K562 (cell line): ENCODE data around the gene UIMC1. TPM values are rescaled to one million over a fixed set of nuclear protein-coding genes. Genes with fewer than 3 reads are reported as not detected.

Source experiments
- ATAC-seq: fragments of 200-7000 bp; cut with Tn5 transposase; 3 replicates; pipeline ENCODE4 v1.9.1; 2020; ENCODE audit warnings: moderate library complexity
- BruUV-seq: library from RNA; stranded (reverse); fragments of 400-500 nt; replicated peaks from 2 replicates; lab custom pipeline; 2021; lab: Mats Ljungman, UMichigan
- CTCF ChIA-PET: fragments of 300-600 bp; formaldehyde crosslinking; extraction: SDS; loops from one replicate; lab custom pipeline; 2021; ENCODE audit warnings: low intra/inter-chr PET ratio; lab: Yijun Ruan, JAX
- POLR2A ChIA-PET: fragments of 300-600, 350-650 bp; sonication (Branson Sonifier 250); formaldehyde crosslinking; extraction: SDS; loops from one replicate; lab custom pipeline; 2021; ENCODE audit warnings: antibody characterized with exemption, inconsistent platforms; lab: Yijun Ruan, JAX
- DNase-seq, 4 experiments: peaks; one replicate each; pipeline versions ENCODE4 v3.0.0 to v3.0.0-alpha.2; 2011 to 2018; ENCODE audit warnings: low spot score in 3 of 4, mixed read lengths in 3 of 4; ENCODE audit errors: extremely low read depth in 1 of 4
- FAIRE-seq: peaks from 2 replicates; lab custom pipeline; 2011; peaks lifted over from hg19 to GRCh38; lab: Jason Lieb, UNC
- H2AFZ ChIP-seq: 2 replicates; pipeline ENCODE4 v1.6.0; 2011; ENCODE audit warnings: low read depth, low read length, control low read depth, inconsistent platforms
- H3K27ac ChIP-seq: fragments of 200-600 bp; 3 replicates; pipeline ENCODE4 v1.8.0; 2011; ENCODE audit warnings: low read depth, mild to moderate bottlenecking, control low read depth, inconsistent platforms, low read length, moderate library complexity, mixed read lengths; ENCODE audit errors: extremely low read depth
- H3K27me3 ChIP-seq, 2 experiments: fragments of 300-600 bp in 1 of 2; 2 replicates in 1 of 2; 3 replicates in 1 of 2; pipeline versions ENCODE4 v1.6.0 to v1.8.0; 2011; ENCODE audit warnings: inconsistent platforms in 2 of 2, low read length in 2 of 2, mild to moderate bottlenecking in 1 of 2, mixed read lengths in 1 of 2, moderate library complexity in 1 of 2; ENCODE audit not compliant: control insufficient read depth in 2 of 2, insufficient read depth in 2 of 2
- H3K36me3 ChIP-seq: fragments of 300-600 bp; 3 replicates; pipeline ENCODE4 v1.8.0; 2011; ENCODE audit warnings: mild to moderate bottlenecking, low read length, inconsistent platforms; ENCODE audit not compliant: control insufficient read depth, insufficient read depth
- H3K4me1 ChIP-seq, 2 experiments: fragments of 200-600 bp in 1 of 2; replicated peaks in 1 of 2; 2 replicates in 1 of 2; 3 replicates in 1 of 2; pipeline versions ENCODE4 v1.5.1 to v1.8.0; 2011; ENCODE audit warnings: inconsistent platforms in 2 of 2, low read length in 2 of 2, mild to moderate bottlenecking in 1 of 2, mixed read lengths in 1 of 2, moderate library complexity in 1 of 2; ENCODE audit not compliant: control insufficient read depth in 2 of 2, insufficient read depth in 2 of 2
- H3K4me2 ChIP-seq: 2 replicates; pipeline ENCODE4 v1.6.1; 2011; ENCODE audit warnings: low read length, control low read depth, inconsistent platforms, mixed read lengths; ENCODE audit not compliant: insufficient read depth
- H3K4me3 ChIP-seq: fragments of 200-600 bp; sonication (generic), shearing (Covaris generic); 2 replicates; pipeline ENCODE4 v1.5.1; 2016; ENCODE audit warnings: control low read depth, inconsistent platforms
- H3K79me2 ChIP-seq: fragments of 200-600 bp; 3 replicates; pipeline ENCODE4 v1.8.0; 2011; ENCODE audit warnings: low read length, inconsistent platforms; ENCODE audit not compliant: control insufficient read depth, insufficient read depth
- H3K9ac ChIP-seq, 2 experiments: 2 replicates each; pipeline versions ENCODE4 v1.6.0 to v1.6.1; 2011; ENCODE audit warnings: low read depth in 2 of 2, low read length in 2 of 2, control low read depth in 1 of 2, inconsistent platforms in 1 of 2, mild to moderate bottlenecking in 1 of 2, mixed read lengths in 1 of 2; ENCODE audit not compliant: insufficient read depth in 1 of 2
- H3K9me1 ChIP-seq: one replicate; pipeline ENCODE4 v1.6.0; 2011; ENCODE audit warnings: inconsistent platforms, mild to moderate bottlenecking, low read length, moderate library complexity; ENCODE audit not compliant: control insufficient read depth, insufficient read depth
- H3K9me3 ChIP-seq: replicated peaks from 2 replicates; pipeline ENCODE4 v1.5.1; 2011; ENCODE audit warnings: low read depth, low read length, inconsistent platforms; ENCODE audit not compliant: control insufficient read depth, insufficient read depth
- H4K20me1 ChIP-seq: replicated peaks from 2 replicates; pipeline ENCODE4 v1.6.1; 2011; ENCODE audit warnings: low read length, inconsistent platforms, mixed read lengths; ENCODE audit not compliant: control insufficient read depth, insufficient read depth
- CREB1 ChIP-seq, 2 experiments: sonication (generic) in 1 of 2; formaldehyde crosslinking in 1 of 2; IDR thresholded peaks; 2 replicates each; pipeline versions ENCODE4 v1.6.1 to v1.8.0; 2012 to 2022; ENCODE audit warnings: inconsistent platforms in 1 of 2, mild to moderate bottlenecking in 1 of 2, missing genetic modification reagents in 1 of 2, moderate library complexity in 1 of 2
- HDAC1 ChIP-seq, 2 experiments: fragments of 450-650 bp; IDR thresholded peaks; 2 replicates each; pipeline ENCODE4 v1.6.1; 2016 to 2017; ENCODE audit warnings: inconsistent platforms in 1 of 2, mild to moderate bottlenecking in 1 of 2, moderate library complexity in 1 of 2
- LCOR ChIP-seq: sonication (generic); formaldehyde crosslinking; IDR thresholded peaks from 2 replicates; pipeline ENCODE4 v1.8.0; 2022; ENCODE audit warnings: mild to moderate bottlenecking, missing genetic modification reagents
- NCOA1 ChIP-seq: fragments of 450-650 bp; IDR thresholded peaks from 2 replicates; pipeline ENCODE4 v1.6.1; 2016; ENCODE audit warnings: low read depth
- NEUROD1 ChIP-seq: fragments of 150-350 bp; IDR thresholded peaks from 2 replicates; pipeline ENCODE4 v1.6.1; 2014; ENCODE audit warnings: borderline replicate concordance, low read length, low read depth; ENCODE audit not compliant: partially characterized antibody
- NFIC ChIP-seq: fragments of 450-650 bp; IDR thresholded peaks from 2 replicates; pipeline ENCODE4 v1.6.1; 2017; ENCODE audit warnings: mild to moderate bottlenecking, inconsistent platforms
- SIRT6 ChIP-seq: IDR thresholded peaks from one replicate; pipeline ENCODE4 v1.6.1; 2012; ENCODE audit warnings: low read depth, mild to moderate bottlenecking, control low read depth, inconsistent platforms, low read length, moderate library complexity
- SIX5 ChIP-seq, 2 experiments: IDR thresholded peaks; 2 replicates each; pipeline ENCODE4 v1.6.1; 2011; ENCODE audit warnings: low read length in 2 of 2, borderline replicate concordance in 1 of 2, low read depth in 1 of 2, mild to moderate bottlenecking in 1 of 2, moderate library complexity in 1 of 2; ENCODE audit not compliant: insufficient read depth in 1 of 2
- SREBF1 ChIP-seq: fragments of 150-350 bp; IDR thresholded peaks from 2 replicates; pipeline ENCODE4 v1.6.1; 2014; ENCODE audit warnings: antibody characterized with exemption, low read depth, low read length, borderline replicate concordance
- YY1 ChIP-seq, 3 experiments: IDR thresholded peaks; 2 replicates each; pipeline ENCODE4 v1.6.1; 2011; ENCODE audit warnings: low read length in 2 of 3, mild to moderate bottlenecking in 2 of 3, moderate library complexity in 2 of 3, borderline replicate concordance in 1 of 3, control low read depth in 1 of 3, low read depth in 1 of 3; ENCODE audit not compliant: insufficient read depth in 3 of 3, insufficient replicate concordance in 2 of 3, control insufficient read depth in 1 of 3, insufficient read length in 1 of 3; ENCODE audit errors: extremely low read depth in 1 of 3
- ZNF143 ChIP-seq: sonication (generic); formaldehyde crosslinking; IDR thresholded peaks from 2 replicates; pipeline ENCODE4 v1.9.0; 2022; ENCODE audit warnings: mild to moderate bottlenecking, missing genetic modification reagents
- ZNF24 ChIP-seq: fragments of 450-650 bp; IDR thresholded peaks from 2 replicates; pipeline ENCODE4 v1.6.1; 2016
- ZSCAN32 ChIP-seq: fragments of 450-650 bp; formaldehyde crosslinking; IDR thresholded peaks from 2 replicates; pipeline ENCODE4 v1.4.0; 2020; ENCODE audit warnings: mild to moderate bottlenecking, moderate library complexity
- in situ Hi-C: fragments of 300-500 bp; cut with MboI; formaldehyde crosslinking; loops from 4 replicates; pipeline ENCODE4 v1.15.0; 2018; ENCODE audit warnings: inconsistent platforms, mixed read lengths
- intact Hi-C: fragments of 100-400 bp; cut with micrococcal nuclease; formaldehyde crosslinking; loops from 2 replicates; pipeline ENCODE4 v1.14.2; 2022
- polyA plus RNA-seq, 8 experiments: library from polyadenylated mRNA; depleted of rRNA in 4 of 8; stranded (reverse) in 5 of 8; unstranded in 3 of 8; fragments of >200 nt; fragmentation: Nextera tagmentation in 2 of 8; fragmentation: Illumina TruSeq in 1 of 8; extraction: Ambion mirVana in 2 of 8; extraction: Trizol in 1 of 8; gene quantifications; 2 replicates each; pipeline versions ENCODE4 v1.2.1 to v1.2.3, GENCODE V29; 2011 to 2014; ENCODE audit warnings: inconsistent platforms in 1 of 8, missing spikeins in 1 of 8
- total RNA-seq, 7 experiments: library from RNA; depleted of rRNA in 6 of 7; stranded (reverse); fragments of >200 nt in 6 of 7; fragmentation: Illumina TruSeq in 2 of 7; extraction: Trizol in 2 of 7; gene quantifications; 2 replicates each; pipeline versions ENCODE4 v1.2.1 to v1.2.3, GENCODE V29; 2011 to 2021; ENCODE audit warnings: low replicate concordance in 1 of 7
- TF ChIP-seq, protein P1 (sequence below): sonication (generic); formaldehyde crosslinking; IDR thresholded peaks from 2 replicates; pipeline ENCODE4 v1.4.0; 2020; ENCODE audit warnings: mild to moderate bottlenecking, missing genetic modification reagents
- TF ChIP-seq, protein P2 (sequence below): sonication (generic); formaldehyde crosslinking; IDR thresholded peaks from 2 replicates; pipeline ENCODE4 v1.8.1; 2022; ENCODE audit warnings: missing genetic modification reagents

The UIMC1 gene
- total and polyA plus RNA-seq, 9 of the 15 experiments (the other 6 are each of a cell fraction or from before 2014, with no cell fraction given), result 14.9 to 51.7 (median 36.8) TPM

DNA sequence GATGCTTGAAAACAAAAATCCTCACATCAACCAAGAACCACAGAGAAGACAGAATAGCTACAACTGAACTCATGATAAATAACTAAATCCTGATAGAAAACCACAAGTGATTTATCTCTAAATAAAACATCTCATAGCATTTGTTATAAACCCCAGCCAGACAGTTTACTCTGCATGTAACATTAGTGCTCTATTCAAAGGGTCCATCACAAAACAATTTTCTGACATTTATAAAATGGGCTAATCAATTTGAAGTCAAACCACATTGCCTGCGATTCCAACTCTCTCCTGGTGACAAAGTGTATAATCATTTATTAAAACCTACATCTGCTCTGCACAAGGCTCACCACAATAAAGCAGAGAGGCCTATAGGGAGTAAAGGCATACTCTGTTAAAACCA, 49.8 kb downstream of the UIMC1 start (continued):
- TF ChIP-seq, protein P1, sequence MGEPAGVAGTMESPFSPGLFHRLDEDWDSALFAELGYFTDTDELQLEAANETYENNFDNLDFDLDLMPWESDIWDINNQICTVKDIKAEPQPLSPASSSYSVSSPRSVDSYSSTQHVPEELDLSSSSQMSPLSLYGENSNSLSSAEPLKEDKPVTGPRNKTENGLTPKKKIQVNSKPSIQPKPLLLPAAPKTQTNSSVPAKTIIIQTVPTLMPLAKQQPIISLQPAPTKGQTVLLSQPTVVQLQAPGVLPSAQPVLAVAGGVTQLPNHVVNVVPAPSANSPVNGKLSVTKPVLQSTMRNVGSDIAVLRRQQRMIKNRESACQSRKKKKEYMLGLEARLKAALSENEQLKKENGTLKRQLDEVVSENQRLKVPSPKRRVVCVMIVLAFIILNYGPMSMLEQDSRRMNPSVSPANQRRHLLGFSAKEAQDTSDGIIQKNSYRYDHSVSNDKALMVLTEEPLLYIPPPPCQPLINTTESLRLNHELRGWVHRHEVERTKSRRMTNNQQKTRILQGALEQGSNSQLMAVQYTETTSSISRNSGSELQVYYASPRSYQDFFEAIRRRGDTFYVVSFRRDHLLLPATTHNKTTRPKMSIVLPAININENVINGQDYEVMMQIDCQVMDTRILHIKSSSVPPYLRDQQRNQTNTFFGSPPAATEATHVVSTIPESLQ (CRISPR knock-in tag), result no peak
- TF ChIP-seq SREBF1 (no peak), HDAC1 (IDR thresholded peaks at IDR 0.05) (no peak), ZSCAN32 (no peak), LCOR (no peak)

DNA sequence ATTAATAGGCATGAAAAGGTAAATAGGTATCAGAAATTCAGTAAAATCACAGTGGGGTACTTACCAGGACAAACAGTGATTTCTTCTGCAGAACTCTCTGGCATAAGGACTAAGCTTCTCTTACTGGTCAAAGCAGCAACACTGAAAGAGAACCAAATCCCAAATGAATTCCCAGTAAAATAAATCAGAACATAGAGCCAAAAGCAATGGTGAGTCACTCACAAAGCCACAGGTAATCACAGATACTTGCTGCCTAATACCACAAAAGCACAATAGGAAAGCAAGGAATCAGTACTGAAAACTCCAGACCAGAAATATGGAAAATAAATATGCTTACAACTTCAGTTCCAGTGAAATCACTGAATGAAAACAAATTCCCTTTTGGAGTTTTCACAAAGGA, 50.7 kb downstream of the UIMC1 start:
- POLR2A ChIA-PET, result no interaction called here
- H3K27me3 ChIP-seq, result no peaks in the 10 kb centered on the region
- no peak overlapping the region for H2AFZ ChIP-seq
- no peak for FAIRE-seq
- H3K4me2 ChIP-seq, result no peak overlapping the region
- TF ChIP-seq NFIC (no peak), SIRT6 (no peak), YY1 (IDR thresholded peaks at IDR 0.05; ENCODE audit: borderline replicate concordance in 1 of 3, control insufficient read depth in 1 of 3, extremely low read depth in 1 of 3, insufficient read depth in 3 of 3, insufficient read length in 1 of 3, insufficient replicate concordance in 2 of 3, low read depth in 1 of 3, low read length in 2 of 3) (no peak), SIX5 (IDR thresholded peaks at IDR 0.05; ENCODE audit: borderline replicate concordance in 1 of 2, insufficient read depth in 1 of 2, low read depth in 1 of 2, low read length in 2 of 2) (no peak), ZNF24 (no peak), NCOA1 (no peak), NEUROD1 (no peak), CREB1 (IDR thresholded peaks at IDR 0.05) (no peak), CREB1 (CRISPR knock-in tag; IDR thresholded peaks at IDR 0.05) (no peak), ZNF143 (CRISPR knock-in tag) (no peak)
- TF ChIP-seq, protein P2, sequence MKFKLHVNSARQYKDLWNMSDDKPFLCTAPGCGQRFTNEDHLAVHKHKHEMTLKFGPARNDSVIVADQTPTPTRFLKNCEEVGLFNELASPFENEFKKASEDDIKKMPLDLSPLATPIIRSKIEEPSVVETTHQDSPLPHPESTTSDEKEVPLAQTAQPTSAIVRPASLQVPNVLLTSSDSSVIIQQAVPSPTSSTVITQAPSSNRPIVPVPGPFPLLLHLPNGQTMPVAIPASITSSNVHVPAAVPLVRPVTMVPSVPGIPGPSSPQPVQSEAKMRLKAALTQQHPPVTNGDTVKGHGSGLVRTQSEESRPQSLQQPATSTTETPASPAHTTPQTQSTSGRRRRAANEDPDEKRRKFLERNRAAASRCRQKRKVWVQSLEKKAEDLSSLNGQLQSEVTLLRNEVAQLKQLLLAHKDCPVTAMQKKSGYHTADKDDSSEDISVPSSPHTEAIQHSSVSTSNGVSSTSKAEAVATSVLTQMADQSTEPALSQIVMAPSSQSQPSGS (CRISPR knock-in tag), result no peak
- in situ Hi-C loops, result loop anchor here (10.0 kb wide), 1 partner anchor 291 kb away; no protein-coding TSS in a partner anchor
- H3K9me1 ChIP-seq, result no peaks in the 10 kb centered on the region
- no peak overlapping the region for H3K27ac ChIP-seq
- CTCF ChIA-PET, result no interaction called here
- H3K9ac ChIP-seq, result no peak overlapping the region
- no peaks in the 10 kb centered on the region for H3K4me1 ChIP-seq
- H4K20me1 ChIP-seq, result no peaks in the 10 kb centered on the region
- no peak for DNase-seq
- no TSS peak for BruUV-seq
- H3K36me3 ChIP-seq, result peaks cover 72% of the 10 kb centered on the region
- no peaks in the 10 kb centered on the region; the same call in 2 of the 3 replicates for H3K79me2 ChIP-seq
- H3K4me3 ChIP-seq, result no peak overlapping the region
- ATAC-seq, result no peak
- H3K9me3 ChIP-seq, result no peaks in the 10 kb centered on the region
- intact Hi-C loops, result no loop called here
